K562 (cell line): ENCODE data around the gene MS4A6E. TPM values are rescaled to one million over a fixed set of nuclear protein-coding genes. Genes with fewer than 3 reads are reported as not detected.

Source experiments
- ATAC-seq: fragments of 200-7000 bp; cut with Tn5 transposase; 3 replicates; pipeline ENCODE4 v1.9.1; 2020; ENCODE audit warnings: moderate library complexity
- BruUV-seq: library from RNA; stranded (reverse); fragments of 400-500 nt; replicated peaks from 2 replicates; lab custom pipeline; 2021; lab: Mats Ljungman, UMichigan
- CTCF ChIA-PET: fragments of 300-600 bp; formaldehyde crosslinking; extraction: SDS; loops from one replicate; lab custom pipeline; 2021; ENCODE audit warnings: low intra/inter-chr PET ratio; lab: Yijun Ruan, JAX
- POLR2A ChIA-PET: fragments of 300-600, 350-650 bp; sonication (Branson Sonifier 250); formaldehyde crosslinking; extraction: SDS; loops from one replicate; lab custom pipeline; 2021; ENCODE audit warnings: antibody characterized with exemption, inconsistent platforms; lab: Yijun Ruan, JAX
- DNase-seq, 4 experiments: peaks; one replicate each; pipeline versions ENCODE4 v3.0.0 to v3.0.0-alpha.2; 2011 to 2018; ENCODE audit warnings: low spot score in 3 of 4, mixed read lengths in 3 of 4; ENCODE audit errors: extremely low read depth in 1 of 4
- FAIRE-seq: peaks from 2 replicates; lab custom pipeline; 2011; peaks lifted over from hg19 to GRCh38; lab: Jason Lieb, UNC
- H2AFZ ChIP-seq: 2 replicates; pipeline ENCODE4 v1.6.0; 2011; ENCODE audit warnings: low read depth, low read length, control low read depth, inconsistent platforms
- H3K27ac ChIP-seq: fragments of 200-600 bp; 3 replicates; pipeline ENCODE4 v1.8.0; 2011; ENCODE audit warnings: low read depth, mild to moderate bottlenecking, control low read depth, inconsistent platforms, low read length, moderate library complexity, mixed read lengths; ENCODE audit errors: extremely low read depth
- H3K27me3 ChIP-seq, 2 experiments: fragments of 300-600 bp in 1 of 2; 2 replicates in 1 of 2; 3 replicates in 1 of 2; pipeline versions ENCODE4 v1.6.0 to v1.8.0; 2011; ENCODE audit warnings: inconsistent platforms in 2 of 2, low read length in 2 of 2, mild to moderate bottlenecking in 1 of 2, mixed read lengths in 1 of 2, moderate library complexity in 1 of 2; ENCODE audit not compliant: control insufficient read depth in 2 of 2, insufficient read depth in 2 of 2
- H3K36me3 ChIP-seq: fragments of 300-600 bp; 3 replicates; pipeline ENCODE4 v1.8.0; 2011; ENCODE audit warnings: mild to moderate bottlenecking, low read length, inconsistent platforms; ENCODE audit not compliant: control insufficient read depth, insufficient read depth
- H3K4me1 ChIP-seq, 2 experiments: fragments of 200-600 bp in 1 of 2; replicated peaks in 1 of 2; 2 replicates in 1 of 2; 3 replicates in 1 of 2; pipeline versions ENCODE4 v1.5.1 to v1.8.0; 2011; ENCODE audit warnings: inconsistent platforms in 2 of 2, low read length in 2 of 2, mild to moderate bottlenecking in 1 of 2, mixed read lengths in 1 of 2, moderate library complexity in 1 of 2; ENCODE audit not compliant: control insufficient read depth in 2 of 2, insufficient read depth in 2 of 2
- H3K4me2 ChIP-seq: 2 replicates; pipeline ENCODE4 v1.6.1; 2011; ENCODE audit warnings: low read length, control low read depth, inconsistent platforms, mixed read lengths; ENCODE audit not compliant: insufficient read depth
- H3K4me3 ChIP-seq: fragments of 200-600 bp; sonication (generic), shearing (Covaris generic); 2 replicates; pipeline ENCODE4 v1.5.1; 2016; ENCODE audit warnings: control low read depth, inconsistent platforms
- H3K79me2 ChIP-seq: fragments of 200-600 bp; 3 replicates; pipeline ENCODE4 v1.8.0; 2011; ENCODE audit warnings: low read length, inconsistent platforms; ENCODE audit not compliant: control insufficient read depth, insufficient read depth
- H3K9ac ChIP-seq, 2 experiments: 2 replicates each; pipeline versions ENCODE4 v1.6.0 to v1.6.1; 2011; ENCODE audit warnings: low read depth in 2 of 2, low read length in 2 of 2, control low read depth in 1 of 2, inconsistent platforms in 1 of 2, mild to moderate bottlenecking in 1 of 2, mixed read lengths in 1 of 2; ENCODE audit not compliant: insufficient read depth in 1 of 2
- H3K9me1 ChIP-seq: one replicate; pipeline ENCODE4 v1.6.0; 2011; ENCODE audit warnings: inconsistent platforms, mild to moderate bottlenecking, low read length, moderate library complexity; ENCODE audit not compliant: control insufficient read depth, insufficient read depth
- H3K9me3 ChIP-seq: replicated peaks from 2 replicates; pipeline ENCODE4 v1.5.1; 2011; ENCODE audit warnings: low read depth, low read length, inconsistent platforms; ENCODE audit not compliant: control insufficient read depth, insufficient read depth
- H4K20me1 ChIP-seq: replicated peaks from 2 replicates; pipeline ENCODE4 v1.6.1; 2011; ENCODE audit warnings: low read length, inconsistent platforms, mixed read lengths; ENCODE audit not compliant: control insufficient read depth, insufficient read depth
- ARNT ChIP-seq, 2 experiments: fragments of 450-650 bp; IDR thresholded peaks; 2 replicates each; pipeline ENCODE4 v1.6.1; 2016; ENCODE audit warnings: mild to moderate bottlenecking in 1 of 2
- CREB5 ChIP-seq: fragments of 250-450 bp; sonication (Bioruptor Pico); IDR thresholded peaks from 2 replicates; pipeline ENCODE4 v1.5.0; 2020; ENCODE audit warnings: mild to moderate bottlenecking
- E4F1 ChIP-seq: fragments of 250-450 bp; sonication (Bioruptor Pico); IDR thresholded peaks from 2 replicates; pipeline ENCODE4 v1.5.0; 2021; ENCODE audit warnings: mild to moderate bottlenecking, borderline replicate concordance
- MYNN ChIP-seq, 2 experiments: sonication (generic); formaldehyde crosslinking in 1 of 2; IDR thresholded peaks; 2 replicates each; pipeline versions ENCODE4 v1.5.0 to v1.6.1; 2016 to 2020; ENCODE audit warnings: antibody characterized with exemption in 1 of 2, missing genetic modification reagents in 1 of 2
- NFIX ChIP-seq: fragments of 250-450 bp; sonication (Bioruptor Pico); IDR thresholded peaks from 2 replicates; pipeline ENCODE4 v1.4.0; 2020; ENCODE audit warnings: low read depth, mild to moderate bottlenecking, moderate library complexity
- NKRF ChIP-seq: fragments of 450-650 bp; IDR thresholded peaks from 2 replicates; pipeline ENCODE4 v1.6.1; 2016; ENCODE audit warnings: borderline replicate concordance
- TSC22D4 ChIP-seq: fragments of 450-650 bp; IDR thresholded peaks from 2 replicates; pipeline ENCODE4 v1.6.1; 2016; ENCODE audit warnings: missing genetic modification characterization, missing biosample characterization, control low read depth
- ZBED1 ChIP-seq: IDR thresholded peaks from 2 replicates; pipeline ENCODE4 v1.6.1; 2014
- ZC3H11A ChIP-seq: IDR thresholded peaks from 2 replicates; pipeline ENCODE4 v1.6.1; 2012; ENCODE audit warnings: low read depth, low read length, improper control_type of control experiment
- ZEB2 ChIP-seq: fragments of 450-650 bp; IDR thresholded peaks from 2 replicates; pipeline ENCODE4 v1.6.1; 2016
- ZFP36 ChIP-seq: fragments of 150-350 bp; IDR thresholded peaks from 2 replicates; pipeline ENCODE4 v1.6.1; 2018; ENCODE audit warnings: low read length, low read depth; ENCODE audit not compliant: partially characterized antibody
- ZNF584 ChIP-seq: fragments of 200-800 bp; sonication (Bioruptor generic); IDR thresholded peaks from 2 replicates; pipeline ENCODE4 v1.6.1; 2016; ENCODE audit warnings: low read depth, mild to moderate bottlenecking, missing genetic modification characterization, missing compliant biosample characterization
- ZNF609 ChIP-seq: sonication (generic); formaldehyde crosslinking; IDR thresholded peaks from 2 replicates; pipeline ENCODE4 v1.8.1; 2023; ENCODE audit warnings: missing genetic modification reagents, mild to moderate bottlenecking, borderline replicate concordance
- WGBS: fragments of 100-300 bp; shearing (Covaris generic); methylation state at CpG from one replicate; pipeline ENCODE4 v1.1.6; 2016; ENCODE audit warnings: low coverage, mixed read lengths; ENCODE audit not compliant: insufficient coverage; ENCODE audit errors: missing lambda C conversion rate; 5-methylcytosine and 5-hydroxymethylcytosine counted together
- in situ Hi-C: fragments of 300-500 bp; cut with MboI; formaldehyde crosslinking; loops from 4 replicates; pipeline ENCODE4 v1.15.0; 2018; ENCODE audit warnings: inconsistent platforms, mixed read lengths
- intact Hi-C: fragments of 100-400 bp; cut with micrococcal nuclease; formaldehyde crosslinking; loops from 2 replicates; pipeline ENCODE4 v1.14.2; 2022
- polyA plus RNA-seq, 8 experiments: library from polyadenylated mRNA; depleted of rRNA in 4 of 8; stranded (reverse) in 5 of 8; unstranded in 3 of 8; fragments of >200 nt; fragmentation: Nextera tagmentation in 2 of 8; fragmentation: Illumina TruSeq in 1 of 8; extraction: Ambion mirVana in 2 of 8; extraction: Trizol in 1 of 8; gene quantifications; 2 replicates each; pipeline versions ENCODE4 v1.2.1 to v1.2.3, GENCODE V29; 2011 to 2014; ENCODE audit warnings: inconsistent platforms in 1 of 8, missing spikeins in 1 of 8
- total RNA-seq, 7 experiments: library from RNA; depleted of rRNA in 6 of 7; stranded (reverse); fragments of >200 nt in 6 of 7; fragmentation: Illumina TruSeq in 2 of 7; extraction: Trizol in 2 of 7; gene quantifications; 2 replicates each; pipeline versions ENCODE4 v1.2.1 to v1.2.3, GENCODE V29; 2011 to 2021; ENCODE audit warnings: low replicate concordance in 1 of 7

Gene MS4A6E
- total and polyA plus RNA-seq, 9 of the 15 experiments (the other 6 are each of a cell fraction or from before 2014, with no cell fraction given) = 0.13 to 0.15 TPM; not detected in 7

- Histone ChIP-seq H3K4me1 (no peaks in the 10 kb centered on the region), H2AFZ (no peak overlapping the region), H3K4me2 (no peak overlapping the region), H3K27ac (no peak overlapping the region), H3K27me3 (no peaks in the 10 kb centered on the region), H3K79me2 (no peaks in the 10 kb centered on the region), H3K9me1 (no peaks in the 10 kb centered on the region), H4K20me1 (no peaks in the 10 kb centered on the region), H3K4me3 (no peak overlapping the region), H3K9me3 (no peaks in the 10 kb centered on the region), H3K36me3 (no peaks in the 10 kb centered on the region), H3K9ac (no peak overlapping the region)
- CTCF ChIA-PET = no interaction called here
- ATAC-seq (no peak), FAIRE-seq (no peak), DNase-seq (no peak)
- intact Hi-C loops = no loop called here
- POLR2A ChIA-PET = interaction anchor here (0.9 kb wide), 1 partner anchor 13 kb away, joined by 3 read pairs; no protein-coding TSS in a partner anchor
- WGBS = 0% methylated on average over 1 of the region's 1 CpG
- no TSS peak for BruUV-seq
- in situ Hi-C loops = no loop called here
- TF ChIP-seq ZBED1 = no peak
- TF ChIP-seq NFIX (CRISPR knock-in tag) = no peak
- TF ChIP-seq MYNN (IDR thresholded peaks at IDR 0.05) = no peak
- TF ChIP-seq MYNN (CRISPR knock-in tag; IDR thresholded peaks at IDR 0.05) = no peak
- TF ChIP-seq ZC3H11A = no peak
- TF ChIP-seq TSC22D4 (tag) = no peak
- no peak for TF ChIP-seq CREB5
- TF ChIP-seq ZNF609 (CRISPR knock-in tag) = no peak
- no peak for TF ChIP-seq ZEB2
- no peak for TF ChIP-seq ZFP36
- TF ChIP-seq ARNT (IDR thresholded peaks at IDR 0.05) = no peak
- TF ChIP-seq ZNF584 (CRISPR knock-in tag) = no peak
- TF ChIP-seq E4F1 (CRISPR knock-in tag) = no peak
- TF ChIP-seq NKRF = no peak
These were observed 22.9 kb downstream of the MS4A6E start for GRCh38 chr11:60349990-60350389.
